Spleen (tissue), 11 donors: Measurements from ENCODE around the gene C1QA. TPM values are rescaled to one million over a fixed set of nuclear protein-coding genes. Genes with fewer than 3 reads are reported as not detected.
"Not testable (repeated sequence)": the region's sequence is repeated elsewhere in the genome, so short reads cannot be mapped to it uniquely, and the experiment has no call there.

Experiments used
- DNase-seq: peaks from one replicate; pipeline ENCODE4 v3.0.0-alpha.2; 2020
- H3K27ac ChIP-seq, 8 donors: fragments of 200-600 bp; sonication (generic) in 7 of 8; 1 replicate in 4 of 8; 2 replicates in 4 of 8; pipeline versions ENCODE4 v1.5.0 to v1.8.0; 2016 to 2021; ENCODE audit warnings: inconsistent platforms in 4 of 8, mild to moderate bottlenecking in 4 of 8, moderate library complexity in 1 of 8
- H3K27me3 ChIP-seq, 7 donors: fragments of 200-600 bp; sonication (generic) in 6 of 7; replicated peaks in 1 of 7; 1 replicate in 4 of 7; 2 replicates in 3 of 7; pipeline versions ENCODE4 v1.5.0 to v1.8.0; 2016 to 2021; ENCODE audit warnings: inconsistent platforms in 3 of 7, mild to moderate bottlenecking in 1 of 7
- H3K36me3 ChIP-seq, 6 donors: fragments of 200-600 bp; sonication (generic) in 5 of 6; 1 replicate in 4 of 6; 2 replicates in 2 of 6; pipeline versions ENCODE4 v1.5.0 to v1.8.0; 2016 to 2021; ENCODE audit warnings: inconsistent platforms in 2 of 6
- H3K4me1 ChIP-seq, 6 donors: fragments of 200-600 bp; sonication (generic) in 5 of 6; 1 replicate in 3 of 6; 2 replicates in 3 of 6; pipeline versions ENCODE4 v1.5.0 to v1.8.0; 2016 to 2021; ENCODE audit warnings: inconsistent platforms in 3 of 6
- H3K4me3 ChIP-seq, 8 donors: fragments of 200-600 bp; sonication (generic) in 7 of 8; 1 replicate in 4 of 8; 2 replicates in 4 of 8; pipeline versions ENCODE4 v1.5.0 to v1.8.0; 2016 to 2021; ENCODE audit warnings: inconsistent platforms in 4 of 8, mild to moderate bottlenecking in 4 of 8, moderate library complexity in 2 of 8
- H3K9me3 ChIP-seq, 8 donors: fragments of 200-600 bp; sonication (generic) in 7 of 8; 1 replicate in 4 of 8; 2 replicates in 4 of 8; pipeline versions ENCODE4 v1.5.0 to v1.8.0; 2016 to 2021; ENCODE audit warnings: inconsistent platforms in 4 of 8
- CTCF ChIP-seq, 11 experiments: fragments of 200-600 bp in 7 of 11; fragments of 450-650 bp in 4 of 11; sonication (generic) in 4 of 11; IDR thresholded peaks in 8 of 11; conservative IDR thresholded peaks in 3 of 11; 1 replicate in 7 of 11; 2 replicates in 4 of 11; pipeline versions ENCODE4 v1.4.0 to v1.8.0; 2016 to 2021; ENCODE audit warnings: antibody characterized with exemption in 11 of 11, inconsistent platforms in 4 of 11, mild to moderate bottlenecking in 1 of 11
- POLR2A ChIP-seq, 3 donors: fragments of 450-650 bp; IDR thresholded peaks; one replicate each; pipeline ENCODE4 v1.5.1; 2017; ENCODE audit warnings: antibody characterized with exemption in 3 of 3, mild to moderate bottlenecking in 1 of 3
- POLR2AphosphoS5 ChIP-seq, 3 donors: sonication (generic); formaldehyde crosslinking; IDR thresholded peaks; one replicate each; pipeline ENCODE4 v1.5.1; 2017; ENCODE audit warnings: antibody characterized with exemption in 3 of 3
- WGBS, 5 donors: extraction: QIAGEN DNeasy Blood & Tissue Kit in 3 of 5; methylation state at CpG; one replicate each; pipeline versions ENCODE4 v1.1.5 to v1.1.7; 2013 to 2018; 5-methylcytosine and 5-hydroxymethylcytosine counted together
- intact Hi-C: fragments of 100-400 bp; cut with DNase I; formaldehyde crosslinking; loops from one replicate; pipeline ENCODE4 v1.15.0; 2023; ENCODE audit warnings: low total_unique reads
- polyA plus RNA-seq, 3 donors: library from polyadenylated mRNA; stranded (reverse); fragments of 200-250 nt; gene quantifications; one replicate each; pipeline ENCODE4 v1.2.1, GENCODE V29; 2013
- total RNA-seq, 7 donors: library from RNA; depleted of rRNA in 3 of 7; stranded (reverse); fragments of >200 nt in 3 of 7; fragmentation: NEBNext Ultra II Directional in 4 of 7; extraction: Animal tissue kit (Norgen Biotek cat#: 25700) in 4 of 7; gene quantifications; one replicate each; pipeline versions ENCODE4 v1.1.0 to v1.2.1, GENCODE V29; 2016 to 2021
- donor health status: healthy with polysubstance abuse.
- donor health status: DM: no; HTN: no; CAD: no; lungs with moderate emphysema.
- donor health status: DM: no; HTN: no; CAD: no.
- donor health status: Bipolar disorder and iron deficiency.
- donor health status: healthy.
- donor health status: DM: no; HTN: no; CAD: no.
- donor health status: DM: yes; HTN: yes; CAD: no.

Gene C1QA
- total and polyA plus RNA-seq, 10 donors: 296 to 1,485 (median 925) TPM

- 63 to 74% (median 68%) methylated on average over 12 of the region's 12 CpGs for WGBS, 5 donors
- Histone ChIP-seq H3K4me1 (peaks cover 0 to 30% (median 14%) of the 10 kb centered on the region in 6 donors), H3K36me3 (no peaks in the 10 kb centered on the region)
Measured at GRCh38 chr1:22670352-22670975, 34.0 kb downstream of the C1QA start.

GRCh38 chr1:22671999-22672398 is 35.6 kb downstream of the C1QA start:
- Histone ChIP-seq H3K4me1 (peaks cover 0 to 17% (median 4%) of the 10 kb centered on the region in 6 donors), H3K27ac (no peak overlapping the region), H3K9me3 (no peaks in the 10 kb centered on the region), H3K27me3 (peaks cover 0 to 72% (median 0%) of the 10 kb centered on the region in 7 donors), H3K36me3 (no peaks in the 10 kb centered on the region), H3K4me3 (no peak overlapping the region)
- intact Hi-C loops: no loop called here
- WGBS, 5 donors: 86 to 96% (median 88%) methylated on average over 4 of the region's 4 CpGs
- TF ChIP-seq POLR2AphosphoS5 (IDR thresholded peaks at IDR 0.05) (no peak), CTCF (IDR thresholded peaks at IDR 0.05 in 8 of 11, conservative IDR thresholded peaks at IDR 0.05 in 3 of 11) (no peak), POLR2A (IDR thresholded peaks at IDR 0.05) (no peak)
- no peak for DNase-seq

More at GRCh38 chr1:22670352-22670975, 34.0 kb downstream of the C1QA start:
- Histone ChIP-seq H3K9me3 (no peaks in the 10 kb centered on the region), H3K27me3 (peaks cover 0 to 59% (median 0%) of the 10 kb centered on the region in 7 donors), H3K4me3 (no peak overlapping the region), H3K27ac (no peak overlapping the region)
- DNase-seq: no peak
- TF ChIP-seq POLR2A (IDR thresholded peaks at IDR 0.05) (no peak), POLR2AphosphoS5 (IDR thresholded peaks at IDR 0.05) (no peak), CTCF (IDR thresholded peaks at IDR 0.05 in 8 of 11, conservative IDR thresholded peaks at IDR 0.05 in 3 of 11) (no peak)
- intact Hi-C loops: no loop called here

- DNase-seq: no peak
- H3K27me3 ChIP-seq: peaks cover 0 to 69% (median 0%) of the 10 kb centered on the region in 7 donors
- H3K4me1 ChIP-seq: no peaks in the 10 kb centered on the region
- H3K27ac ChIP-seq: no peak overlapping the region
- intact Hi-C loops: no loop called here
- H3K9me3 ChIP-seq: no peaks in the 10 kb centered on the region
- no peaks in the 10 kb centered on the region for H3K36me3 ChIP-seq
- H3K4me3 ChIP-seq: no peak overlapping the region
- WGBS, 5 donors: 14 to 18% (median 16%) methylated on average over 12 to 17 of the region's 17 CpGs
- TF ChIP-seq POLR2AphosphoS5 (IDR thresholded peaks at IDR 0.05) (no peak), CTCF (IDR thresholded peaks at IDR 0.05 in 8 of 11, conservative IDR thresholded peaks at IDR 0.05 in 3 of 11) (peak in 8 of 11 experiments; percentile 32 to 72 (median 56)), POLR2A (IDR thresholded peaks at IDR 0.05) (no peak)
Measured at GRCh38 chr1:22673486-22674409, 37.3 kb downstream of the C1QA start.

- no peaks in the 10 kb centered on the region for H3K9me3 ChIP-seq
- 35 to 45% (median 39%) methylated on average over 1 of the region's 1 CpG for WGBS, 5 donors
- no peak for DNase-seq
- no peak overlapping the region for H3K4me3 ChIP-seq
- H3K36me3 ChIP-seq: no peaks in the 10 kb centered on the region
- H3K27ac ChIP-seq: no peak overlapping the region
- no peak for TF ChIP-seq POLR2AphosphoS5 (IDR thresholded peaks at IDR 0.05)
- no peak for TF ChIP-seq POLR2A (IDR thresholded peaks at IDR 0.05)
- peak in 1 of 11 experiments; percentile 21 for TF ChIP-seq CTCF (IDR thresholded peaks at IDR 0.05 in 8 of 11, conservative IDR thresholded peaks at IDR 0.05 in 3 of 11)
- H3K27me3 ChIP-seq: peaks cover 0 to 69% (median 0%) of the 10 kb centered on the region in 7 donors
- intact Hi-C loops: no loop called here
- no peaks in the 10 kb centered on the region for H3K4me1 ChIP-seq
Measured at GRCh38 chr1:22674410-22674749, 38.0 kb downstream of the C1QA start.

GRCh38 chr1:22676151-22676550 is 39.7 kb downstream of the C1QA start:
- H3K36me3 ChIP-seq, intact Hi-C loops, H3K9me3 ChIP-seq, H3K4me1 ChIP-seq, H3K4me3 ChIP-seq, DNase-seq, H3K27ac ChIP-seq: not testable (repeated sequence)
- peaks cover 0 to 56% (median 0%) of the 10 kb centered on the region in 7 donors for H3K27me3 ChIP-seq
- 88 to 93% (median 91%) methylated on average over 15 of the region's 15 CpGs for WGBS, 5 donors
